Left lung (tissue), 10 donors: Measurements from ENCODE around the gene CALN1. TPM values are rescaled to one million over a fixed set of nuclear protein-coding genes. Genes with fewer than 3 reads are reported as not detected.

ENCODE experiments used
- ATAC-seq: fragments of 200-7000 bp; cut with Tn5 transposase; one replicate; pipeline ENCODE4 v1.9.1; 2020; ENCODE audit warnings: moderate library complexity
- DNase-seq, 4 donors: peaks; one replicate each; pipeline ENCODE4 v3.0.0-alpha.2; 2013 to 2020
- H3K27ac ChIP-seq, 2 donors: fragments of 200-600 bp; sonication (generic) in 1 of 2; one replicate each; pipeline versions ENCODE4 v1.5.0 to v1.8.0; 2020 to 2021
- H3K27me3 ChIP-seq, 2 donors: fragments of 200-600 bp; sonication (generic) in 1 of 2; one replicate each; pipeline versions ENCODE4 v1.5.0 to v1.8.0; 2020 to 2021
- H3K36me3 ChIP-seq, 2 donors: fragments of 200-600 bp; sonication (generic) in 1 of 2; one replicate each; pipeline versions ENCODE4 v1.5.0 to v1.8.0; 2020 to 2021
- H3K4me1 ChIP-seq, 2 donors: fragments of 200-600 bp; one replicate each; pipeline ENCODE4 v1.8.0; 2021
- H3K4me3 ChIP-seq, 2 donors: fragments of 200-600 bp; sonication (generic) in 1 of 2; one replicate each; pipeline versions ENCODE4 v1.5.0 to v1.8.0; 2020 to 2021; ENCODE audit warnings: mild to moderate bottlenecking in 1 of 2
- H3K9me3 ChIP-seq, 2 donors: fragments of 200-600 bp; sonication (generic) in 1 of 2; one replicate each; pipeline versions ENCODE4 v1.5.0 to v1.8.0; 2020 to 2021
- intact Hi-C, 2 donors: fragments of 100-400 bp; cut with DNase I; formaldehyde crosslinking; loops; one replicate each; pipeline versions ENCODE4 v1.11.2 to v1.14.2; 2022
- polyA plus RNA-seq, 6 donors: library from polyadenylated mRNA; unstranded; fragments of 120-200 nt; gene quantifications; one replicate each; pipeline ENCODE4 v1.2.1, GENCODE V29; 2013; ENCODE audit not compliant: insufficient read length in 6 of 6
- total RNA-seq, 2 donors: library from RNA; stranded (reverse); fragmentation: NEBNext Ultra II Directional; extraction: Animal tissue kit (Norgen Biotek cat#: 25700); gene quantifications; one replicate each; pipeline ENCODE4 v1.2.1, GENCODE V29; 2021
- TF ChIP-seq, protein P1 (sequence below), 2 donors: fragments of 200-600 bp; sonication (generic) in 1 of 2; IDR thresholded peaks; one replicate each; pipeline versions ENCODE4 v1.5.0 to v1.8.0; 2021; ENCODE audit warnings: antibody characterized with exemption in 2 of 2
- donor health status: DM: no; HTN: yes; CAD: no.
- donor health status: DM: no; HTN: no; CAD: no.

CALN1 gene
- total and polyA plus RNA-seq, 8 donors, result 0.10 to 0.52 (median 0.26) TPM; not detected in 2

DNA sequence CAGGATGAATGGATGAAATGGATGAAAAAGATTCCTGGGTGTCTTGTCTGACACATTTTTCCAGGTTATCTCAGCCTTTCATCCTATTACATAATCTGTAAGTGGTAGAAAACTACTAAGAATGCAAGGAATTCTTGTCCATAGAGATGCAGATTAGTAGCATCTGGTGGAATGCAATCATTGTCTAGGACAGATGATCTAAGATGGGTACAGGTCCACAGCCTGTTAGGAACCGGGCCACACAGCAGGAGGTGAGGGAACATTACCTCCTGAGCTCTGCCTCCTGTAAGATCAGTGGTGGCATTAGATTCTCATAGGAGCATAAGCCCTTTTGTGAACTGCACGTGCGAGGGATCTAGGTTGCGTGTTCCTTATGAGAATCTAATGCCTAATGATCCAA lies 225.0 kb downstream of the CALN1 start:
- intact Hi-C loops, result no loop called here

GRCh38 chr7:72183835-72184234 lies 228.3 kb downstream of the CALN1 start:
- H3K27me3 ChIP-seq, result no peaks in the 10 kb centered on the region
- H3K9me3 ChIP-seq, result no peaks in the 10 kb centered on the region

More for the DNA sequence above, 225.0 kb downstream of the CALN1 start:
- H3K27ac ChIP-seq, result no peak overlapping the region
- H3K36me3 ChIP-seq, result no peaks in the 10 kb centered on the region
- ATAC-seq (no peak), DNase-seq (no peak)
- TF ChIP-seq, protein P1, sequence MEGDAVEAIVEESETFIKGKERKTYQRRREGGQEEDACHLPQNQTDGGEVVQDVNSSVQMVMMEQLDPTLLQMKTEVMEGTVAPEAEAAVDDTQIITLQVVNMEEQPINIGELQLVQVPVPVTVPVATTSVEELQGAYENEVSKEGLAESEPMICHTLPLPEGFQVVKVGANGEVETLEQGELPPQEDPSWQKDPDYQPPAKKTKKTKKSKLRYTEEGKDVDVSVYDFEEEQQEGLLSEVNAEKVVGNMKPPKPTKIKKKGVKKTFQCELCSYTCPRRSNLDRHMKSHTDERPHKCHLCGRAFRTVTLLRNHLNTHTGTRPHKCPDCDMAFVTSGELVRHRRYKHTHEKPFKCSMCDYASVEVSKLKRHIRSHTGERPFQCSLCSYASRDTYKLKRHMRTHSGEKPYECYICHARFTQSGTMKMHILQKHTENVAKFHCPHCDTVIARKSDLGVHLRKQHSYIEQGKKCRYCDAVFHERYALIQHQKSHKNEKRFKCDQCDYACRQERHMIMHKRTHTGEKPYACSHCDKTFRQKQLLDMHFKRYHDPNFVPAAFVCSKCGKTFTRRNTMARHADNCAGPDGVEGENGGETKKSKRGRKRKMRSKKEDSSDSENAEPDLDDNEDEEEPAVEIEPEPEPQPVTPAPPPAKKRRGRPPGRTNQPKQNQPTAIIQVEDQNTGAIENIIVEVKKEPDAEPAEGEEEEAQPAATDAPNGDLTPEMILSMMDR (IDR thresholded peaks at IDR 0.05), result no peak
- no peak overlapping the region for H3K4me3 ChIP-seq
- no peaks in the 10 kb centered on the region for H3K27me3 ChIP-seq
- no peaks in the 10 kb centered on the region for H3K4me1 ChIP-seq
- H3K9me3 ChIP-seq, result no peaks in the 10 kb centered on the region

GRCh38 chr7:72182036-72182435 lies 230.1 kb downstream of the CALN1 start:
- no peaks in the 10 kb centered on the region for H3K9me3 ChIP-seq
- no peak overlapping the region for H3K27ac ChIP-seq
- no peaks in the 10 kb centered on the region for H3K36me3 ChIP-seq
- H3K4me1 ChIP-seq, result no peaks in the 10 kb centered on the region
- intact Hi-C loops, result no loop called here
- no peak overlapping the region for H3K4me3 ChIP-seq
- TF ChIP-seq, protein P1 (IDR thresholded peaks at IDR 0.05), result no peak
- H3K27me3 ChIP-seq, result no peaks in the 10 kb centered on the region
- ATAC-seq (no peak), DNase-seq (no peak)

More at GRCh38 chr7:72183835-72184234, 228.3 kb downstream of the CALN1 start:
- DNase-seq (peak in 1 of 4 donors; percentile 5), ATAC-seq (no peak)
- Histone ChIP-seq H3K4me1 (no peaks in the 10 kb centered on the region), H3K36me3 (no peaks in the 10 kb centered on the region), H3K27ac (no peak overlapping the region), H3K4me3 (no peak overlapping the region)
- intact Hi-C loops, result no loop called here
- TF ChIP-seq, protein P1 (IDR thresholded peaks at IDR 0.05), result peak in 1 of 2 donors; percentile 13

DNA sequence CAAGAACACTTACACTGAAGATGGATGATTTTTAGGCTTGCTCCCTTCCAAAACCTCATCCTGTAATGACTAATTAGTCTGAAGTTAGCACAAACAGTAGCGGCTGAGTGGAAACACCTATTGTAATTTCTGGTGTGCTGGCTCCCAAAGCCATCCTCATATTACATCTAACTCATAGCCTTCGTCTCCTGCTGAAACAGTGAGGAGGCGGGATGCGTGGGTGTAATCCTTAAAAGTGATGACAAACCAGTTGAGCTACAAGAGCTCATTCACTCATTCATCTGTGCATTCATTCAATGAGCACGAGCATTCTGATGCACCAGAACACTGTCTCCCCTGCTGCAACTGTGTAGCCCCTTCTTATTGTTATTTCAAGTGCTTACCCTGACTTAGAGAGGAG lies 235.3 kb downstream of the CALN1 start:
- no peak overlapping the region for H3K27ac ChIP-seq
- peaks cover 0 to 32% of the 10 kb centered on the region in 2 donors for H3K9me3 ChIP-seq
- TF ChIP-seq, protein P1 (IDR thresholded peaks at IDR 0.05), result no peak
- intact Hi-C loops, result no loop called here
- ATAC-seq, result no peak
- no peaks in the 10 kb centered on the region for H3K27me3 ChIP-seq
- no peak for DNase-seq
- H3K4me1 ChIP-seq, result no peaks in the 10 kb centered on the region
- H3K4me3 ChIP-seq, result no peak overlapping the region
- no peaks in the 10 kb centered on the region for H3K36me3 ChIP-seq

- intact Hi-C loops, result no loop called here
These were observed 241.7 kb downstream of the CALN1 start for GRCh38 chr7:72170475-72170874.

More at GRCh38 chr7:72170475-72170874, 241.7 kb downstream of the CALN1 start:
- DNase-seq, result no peak
- Histone ChIP-seq H3K9me3 (peaks cover 0 to 30% of the 10 kb centered on the region in 2 donors), H3K27ac (no peak overlapping the region), H3K4me1 (no peaks in the 10 kb centered on the region), H3K36me3 (no peaks in the 10 kb centered on the region), H3K4me3 (no peak overlapping the region), H3K27me3 (no peaks in the 10 kb centered on the region)
- ATAC-seq, result no peak
- TF ChIP-seq, protein P1 (IDR thresholded peaks at IDR 0.05), result no peak
